Transverse colon (tissue), 4 donors: ENCODE results near the gene GALP. TPM values are rescaled to one million over a fixed set of nuclear protein-coding genes. Genes with fewer than 3 reads are reported as not detected.

Experiments
- DNase-seq: peaks from one replicate; pipeline ENCODE4 v3.0.0-alpha.2; 2019
- H3K27ac ChIP-seq, 4 donors: fragments of 200-600 bp; sonication (generic); 2 replicates each; pipeline ENCODE4 v1.5.1; 2016 to 2018; ENCODE audit warnings: inconsistent platforms in 4 of 4
- H3K27me3 ChIP-seq: fragments of 200-600 bp; sonication (generic); 2 replicates; pipeline ENCODE4 v1.5.1; 2017; ENCODE audit warnings: inconsistent platforms
- H3K36me3 ChIP-seq, 4 donors: fragments of 200-600 bp; sonication (generic); 2 replicates each; pipeline ENCODE4 v1.5.1; 2017 to 2019; ENCODE audit warnings: inconsistent platforms in 4 of 4
- H3K4me1 ChIP-seq, 4 donors: fragments of 200-600 bp; sonication (generic); 2 replicates each; pipeline ENCODE4 v1.5.1; 2017 to 2020; ENCODE audit warnings: inconsistent platforms in 4 of 4
- H3K4me3 ChIP-seq, 4 donors: fragments of 200-600 bp; sonication (generic); 1 replicate in 1 of 4; 2 replicates in 3 of 4; pipeline versions ENCODE4 v1.5.1 to v1.6.1; 2017 to 2019; ENCODE audit warnings: inconsistent platforms in 4 of 4
- H3K9me3 ChIP-seq, 2 donors: fragments of 200-600 bp; sonication (generic); 2 replicates each; pipeline ENCODE4 v1.5.1; 2017 to 2019; ENCODE audit warnings: inconsistent platforms in 2 of 2
- CTCF ChIP-seq, 5 experiments: fragments of 200-600 bp in 3 of 5; fragments of 450-650 bp in 2 of 5; sonication (generic) in 3 of 5; IDR thresholded peaks; 1 replicate in 2 of 5; 2 replicates in 3 of 5; pipeline ENCODE4 v1.5.1; 2016 to 2017; ENCODE audit warnings: antibody characterized with exemption in 5 of 5, inconsistent platforms in 3 of 5, mild to moderate bottlenecking in 2 of 5, moderate library complexity in 1 of 5
- EP300 ChIP-seq: sonication (generic); formaldehyde crosslinking; IDR thresholded peaks from one replicate; pipeline ENCODE4 v1.6.1; 2017; ENCODE audit warnings: antibody characterized with exemption, low read depth
- POLR2A ChIP-seq: fragments of 450-650 bp; IDR thresholded peaks from one replicate; pipeline ENCODE4 v1.6.1; 2016; ENCODE audit warnings: antibody characterized with exemption, mild to moderate bottlenecking, moderate library complexity
- POLR2AphosphoS5 ChIP-seq, 3 donors: sonication (generic); formaldehyde crosslinking; IDR thresholded peaks; one replicate each; pipeline ENCODE4 v1.6.1; 2016; ENCODE audit warnings: antibody characterized with exemption in 3 of 3
- WGBS, 2 donors: methylation state at CpG; one replicate each; pipeline ENCODE4 v1.1.5; 2018; ENCODE audit warnings: low coverage in 1 of 2; 5-methylcytosine and 5-hydroxymethylcytosine counted together
- in situ Hi-C, 4 donors: fragments of 200-750 bp; cut with MboI; loops; one replicate each; pipeline versions ENCODE4 v1.15.0 to v1.15.1; 2017; ENCODE audit warnings: low sequenced_read_pairs in 3 of 4, low pct_ligation_motif_present in 1 of 4, low pct_unique_long_range_greater_than_20kb in 1 of 4
- intact Hi-C: fragments of 100-400 bp; cut with DNase I; formaldehyde crosslinking; loops from one replicate; pipeline ENCODE4 v1.15.1; 2023; ENCODE audit warnings: low total_unique reads
- total RNA-seq, 4 donors: library from RNA; depleted of rRNA; stranded (reverse); fragments of >200 nt; gene quantifications; one replicate each; pipeline ENCODE4 v1.1.0, GENCODE V29; 2016

GALP gene
- total RNA-seq, 4 donors from 2014 or later = not detected

DNA sequence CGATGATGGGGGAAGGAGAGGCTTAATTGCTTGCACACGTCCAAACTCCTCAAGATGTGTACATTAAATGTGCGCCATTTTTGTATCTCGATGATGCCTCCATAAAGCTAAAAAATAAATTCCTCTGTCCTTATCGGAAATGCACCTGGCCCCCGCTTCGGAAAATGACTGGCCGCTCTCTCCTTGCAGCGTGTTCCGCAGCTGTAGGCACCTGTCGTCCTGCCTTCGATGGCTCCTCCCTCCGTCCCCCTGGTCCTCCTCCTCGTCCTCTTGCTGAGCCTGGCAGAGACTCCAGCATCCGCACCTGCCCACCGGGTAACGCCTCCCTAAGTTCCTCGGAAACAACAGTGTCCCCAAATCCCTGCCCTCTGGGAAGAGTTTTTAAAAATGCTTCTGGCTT is 1.1 kb downstream of the GALP start:
- H3K27me3 ChIP-seq = peaks cover 40% of the 10 kb centered on the region
- H3K9me3 ChIP-seq = no peaks in the 10 kb centered on the region
- TF ChIP-seq POLR2A = no peak
- TF ChIP-seq EP300 = no peak
- TF ChIP-seq CTCF (IDR thresholded peaks at IDR 0.05) = no peak
- no peak for TF ChIP-seq POLR2AphosphoS5 (IDR thresholded peaks at IDR 0.05)
- 76 to 78% methylated on average over 14 to 18 of the region's 18 CpGs for WGBS, 2 donors
- no peak overlapping the region for H3K27ac ChIP-seq
- in situ Hi-C loops (loop anchor here in 1 of 4 donors (10.0 kb wide), 1 partner anchor 102 kb away; no protein-coding TSS in a partner anchor), intact Hi-C loops (no loop called here)
- no peak for DNase-seq
- no peaks in the 10 kb centered on the region for H3K36me3 ChIP-seq
- H3K4me1 ChIP-seq = peaks cover 0 to under 1% (median 0%) of the 10 kb centered on the region in 4 donors
- H3K4me3 ChIP-seq = no peak overlapping the region

- WGBS, 2 donors = 0 to 55% methylated on average over 2 to 11 of the region's 11 CpGs
- no peaks in the 10 kb centered on the region for H3K36me3 ChIP-seq
- no peak for TF ChIP-seq POLR2A
- TF ChIP-seq CTCF (IDR thresholded peaks at IDR 0.05) = no peak
- no peak for TF ChIP-seq EP300
- TF ChIP-seq POLR2AphosphoS5 (IDR thresholded peaks at IDR 0.05) = no peak
- intact Hi-C loops = no loop called here
- peaks cover 40% of the 10 kb centered on the region for H3K27me3 ChIP-seq
- no peak overlapping the region for H3K4me3 ChIP-seq
- no peaks in the 10 kb centered on the region for H3K9me3 ChIP-seq
- no peak overlapping the region for H3K27ac ChIP-seq
- DNase-seq = no peak
- in situ Hi-C loops = loop anchor here in 1 of 4 donors (10.0 kb wide), 1 partner anchor 103 kb away; no protein-coding TSS in a partner anchor
- H3K4me1 ChIP-seq = no peaks in the 10 kb centered on the region
These were observed 1.9 kb downstream of the GALP start for GRCh38 chr19:56177564-56178243.

GRCh38 chr19:56189785-56190184 is 14.0 kb downstream of the GALP start:
- 73 to 83% methylated on average over 1 to 17 of the region's 17 CpGs for WGBS, 2 donors
- in situ Hi-C loops (no loop called here), intact Hi-C loops (no loop called here)
- H3K9me3 ChIP-seq = no peaks in the 10 kb centered on the region
- no peak overlapping the region for H3K27ac ChIP-seq
- H3K27me3 ChIP-seq = no peaks in the 10 kb centered on the region
- TF ChIP-seq EP300 = no peak
- no peak for TF ChIP-seq POLR2A
- no peak for TF ChIP-seq CTCF (IDR thresholded peaks at IDR 0.05)
- TF ChIP-seq POLR2AphosphoS5 (IDR thresholded peaks at IDR 0.05) = no peak
- no peaks in the 10 kb centered on the region for H3K4me1 ChIP-seq
- no peaks in the 10 kb centered on the region for H3K36me3 ChIP-seq
- DNase-seq = no peak
- H3K4me3 ChIP-seq = no peak overlapping the region

DNA sequence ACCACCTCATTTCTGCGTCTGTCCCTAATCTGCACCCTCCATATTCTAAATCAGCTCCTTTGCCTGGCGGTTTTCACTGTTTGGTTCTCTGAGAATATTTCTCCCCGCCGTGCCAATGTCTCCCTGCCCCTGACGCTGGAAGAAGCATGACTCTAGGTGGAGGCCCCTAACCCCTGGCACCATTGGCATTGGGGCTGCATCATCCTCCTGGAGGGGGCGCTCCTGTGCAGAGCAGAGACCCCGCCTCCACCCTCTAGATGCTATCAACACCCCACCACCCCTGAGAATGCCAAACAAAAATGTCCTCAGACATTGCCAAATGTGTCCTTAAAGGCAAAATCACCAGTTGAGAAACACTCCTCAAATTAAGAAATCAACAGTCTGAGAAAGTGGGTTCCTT is 15.3 kb downstream of the GALP start:
- no peak overlapping the region for H3K27ac ChIP-seq
- no peak for DNase-seq
- intact Hi-C loops (no loop called here), in situ Hi-C loops (no loop called here)
- H3K4me3 ChIP-seq = no peak overlapping the region
- no peaks in the 10 kb centered on the region for H3K36me3 ChIP-seq
- H3K27me3 ChIP-seq = no peaks in the 10 kb centered on the region
- 81 to 83% methylated on average over 1 to 7 of the region's 7 CpGs for WGBS, 2 donors
- no peaks in the 10 kb centered on the region for H3K9me3 ChIP-seq
- H3K4me1 ChIP-seq = no peaks in the 10 kb centered on the region
- TF ChIP-seq EP300 (no peak), POLR2AphosphoS5 (IDR thresholded peaks at IDR 0.05) (no peak), CTCF (IDR thresholded peaks at IDR 0.05) (no peak), POLR2A (no peak)
